Neuronal stem cell (in vitro differentiated cells): ENCODE data around the gene APAF1.
A peak's percentile ranks its signal among the peaks of the same experiment; 100 is the strongest.

Experiments used
- DNase-seq: peaks from one replicate; pipeline ENCODE4 v3.0.0-alpha.2; 2013; ENCODE audit warnings: low spot score
- H2AFZ ChIP-seq: one replicate; pipeline ENCODE4 v1.6.1; 2013; ENCODE audit warnings: mild to moderate bottlenecking, low read length, inconsistent platforms
- H2AK5ac ChIP-seq: 2 replicates; pipeline ENCODE4 v1.6.1; 2013; ENCODE audit warnings: low read depth, mild to moderate bottlenecking, inconsistent platforms, low read length, moderate library complexity, mixed read lengths
- H2BK120ac ChIP-seq: 2 replicates; pipeline ENCODE4 v1.6.1; 2013; ENCODE audit warnings: low read depth, mild to moderate bottlenecking, inconsistent platforms, low read length, moderate library complexity, mixed read lengths
- H2BK12ac ChIP-seq: one replicate; pipeline ENCODE4 v1.6.1; 2013; ENCODE audit warnings: low read length, inconsistent platforms
- H2BK15ac ChIP-seq: 2 replicates; pipeline ENCODE4 v1.6.1; 2013; ENCODE audit warnings: mild to moderate bottlenecking, low read length, inconsistent platforms, mixed read lengths
- H2BK5ac ChIP-seq: one replicate; pipeline ENCODE4 v1.6.1; 2013; ENCODE audit warnings: inconsistent platforms, mild to moderate bottlenecking, low read length, moderate library complexity
- H3K14ac ChIP-seq: one replicate; pipeline ENCODE4 v1.6.1; 2013; ENCODE audit warnings: low read length, inconsistent platforms
- H3K18ac ChIP-seq: 2 replicates; pipeline ENCODE4 v1.6.1; 2013; ENCODE audit warnings: low read length, inconsistent platforms
- H3K23ac ChIP-seq: 2 replicates; pipeline ENCODE4 v1.6.1; 2013; ENCODE audit warnings: low read depth, mild to moderate bottlenecking, mixed read lengths, low read length, inconsistent platforms; ENCODE audit not compliant: poor library complexity
- H3K27ac ChIP-seq: replicated peaks from 3 replicates; pipeline ENCODE4 v1.5.1; 2013; ENCODE audit warnings: low read length, inconsistent platforms
- H3K27me3 ChIP-seq, 3 experiments: 2 replicates each; pipeline ENCODE4 v1.6.1; 2013; ENCODE audit warnings: low read length in 3 of 3, mild to moderate bottlenecking in 2 of 3, inconsistent platforms in 1 of 3, low read depth in 1 of 3, mixed read lengths in 1 of 3, moderate library complexity in 1 of 3; ENCODE audit not compliant: control insufficient read depth in 3 of 3, insufficient read depth in 3 of 3
- H3K36me3 ChIP-seq, 2 donors: replicated peaks in 1 of 2; 2 replicates each; pipeline ENCODE4 v1.6.1; 2013; ENCODE audit warnings: low read length in 2 of 2; ENCODE audit not compliant: control insufficient read depth in 2 of 2, insufficient read depth in 2 of 2
- H3K4ac ChIP-seq: 2 replicates; pipeline ENCODE4 v1.6.1; 2013; ENCODE audit warnings: inconsistent platforms, mild to moderate bottlenecking, low read length, moderate library complexity
- H3K4me1 ChIP-seq, 2 donors: 1 replicate in 1 of 2; 2 replicates in 1 of 2; pipeline ENCODE4 v1.6.1; 2013; ENCODE audit warnings: low read length in 2 of 2, low read depth in 1 of 2; ENCODE audit not compliant: control insufficient read depth in 2 of 2, insufficient read depth in 1 of 2
- H3K4me2 ChIP-seq: one replicate; pipeline ENCODE4 v1.6.1; 2013; ENCODE audit warnings: mild to moderate bottlenecking, low read length, inconsistent platforms; ENCODE audit not compliant: insufficient read depth, poor library complexity, severe bottlenecking
- H3K4me3 ChIP-seq, 2 donors: 2 replicates each; pipeline ENCODE4 v1.5.1; 2013; ENCODE audit warnings: low read length in 2 of 2, mild to moderate bottlenecking in 2 of 2, inconsistent platforms in 1 of 2, moderate library complexity in 1 of 2
- H3K79me1 ChIP-seq: one replicate; pipeline ENCODE4 v1.6.1; 2013; ENCODE audit warnings: low read depth, mild to moderate bottlenecking, inconsistent platforms, low read length, moderate library complexity
- H3K9ac ChIP-seq: one replicate; pipeline ENCODE4 v1.6.1; 2013; ENCODE audit warnings: mild to moderate bottlenecking, low read depth, low read length, inconsistent platforms; ENCODE audit not compliant: poor library complexity
- H3K9me3 ChIP-seq, 2 donors: replicated peaks in 1 of 2; 2 replicates each; pipeline versions ENCODE3 to v1.6.1; 2013; ENCODE audit warnings: low read length in 2 of 2, mild to moderate bottlenecking in 2 of 2, inconsistent platforms in 1 of 2, low read depth in 1 of 2, mixed read lengths in 1 of 2, moderate library complexity in 1 of 2; ENCODE audit not compliant: control insufficient read depth in 2 of 2, insufficient read depth in 1 of 2
- H4K8ac ChIP-seq: one replicate; pipeline ENCODE4 v1.6.1; 2013; ENCODE audit warnings: low read depth, mild to moderate bottlenecking, inconsistent platforms, low read length, moderate library complexity
- H4K91ac ChIP-seq: one replicate; pipeline ENCODE4 v1.6.1; 2013; ENCODE audit warnings: low read length, low read depth, mild to moderate bottlenecking, inconsistent platforms; ENCODE audit not compliant: poor library complexity
- WGBS, 2 donors: extraction: QIAGEN DNeasy Blood & Tissue Kit; methylation state at CpG; one replicate each; pipeline ENCODE4 v1.1.7; 2013; ENCODE audit warnings: missing lambda C conversion rate in 2 of 2, mixed read lengths in 1 of 2; ENCODE audit not compliant: insufficient read length in 2 of 2, insufficient replicate concordance in 1 of 2; ENCODE audit errors: extremely low coverage in 2 of 2; 5-methylcytosine and 5-hydroxymethylcytosine counted together

APAF1 gene

DNA sequence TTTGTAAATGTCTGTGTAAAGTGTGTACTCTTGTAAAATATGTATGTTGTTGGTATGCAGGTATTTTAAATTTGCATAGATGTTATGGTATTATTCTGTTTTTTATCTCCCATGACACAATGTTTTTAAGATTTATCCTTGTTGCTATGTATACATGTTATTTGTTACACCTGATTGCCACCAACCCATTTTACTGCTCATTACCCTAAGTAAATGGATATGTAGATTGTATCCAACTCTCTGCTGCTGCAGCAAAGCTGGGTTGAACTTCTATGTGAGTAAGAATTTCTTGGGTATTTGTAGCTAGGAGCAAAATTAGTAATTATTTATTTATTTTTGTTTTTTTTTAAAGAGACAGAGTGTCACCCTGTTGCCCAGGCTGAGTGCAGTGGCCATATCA lies 6.2 kb downstream of the APAF1 start:
- no peak overlapping the region for H4K91ac ChIP-seq
- no peak overlapping the region for H2AK5ac ChIP-seq
- H3K14ac ChIP-seq = no peak overlapping the region
- no peak overlapping the region for H4K8ac ChIP-seq
- DNase-seq = no peak
- no peak overlapping the region for H3K4ac ChIP-seq
- no peak overlapping the region for H3K23ac ChIP-seq
- H3K27ac ChIP-seq = no peak overlapping the region
- H2BK12ac ChIP-seq = no peak overlapping the region
- H3K9me3 ChIP-seq = no peaks in the 10 kb centered on the region
- no peak overlapping the region for H2BK5ac ChIP-seq
- peaks cover 1% of the 10 kb centered on the region for H3K79me1 ChIP-seq
- no peak overlapping the region for H3K4me2 ChIP-seq
- no peak overlapping the region for H2BK120ac ChIP-seq
- H2BK15ac ChIP-seq = no peak overlapping the region
- H3K9ac ChIP-seq = no peak overlapping the region
- no peak overlapping the region for H2AFZ ChIP-seq
- peaks cover 6 to 78% of the 10 kb centered on the region in 2 donors for H3K36me3 ChIP-seq
- H3K18ac ChIP-seq = no peak overlapping the region
- H3K4me3 ChIP-seq = no peak overlapping the region
- H3K4me1 ChIP-seq = no peaks in the 10 kb centered on the region
- no peaks in the 10 kb centered on the region for H3K27me3 ChIP-seq

DNA sequence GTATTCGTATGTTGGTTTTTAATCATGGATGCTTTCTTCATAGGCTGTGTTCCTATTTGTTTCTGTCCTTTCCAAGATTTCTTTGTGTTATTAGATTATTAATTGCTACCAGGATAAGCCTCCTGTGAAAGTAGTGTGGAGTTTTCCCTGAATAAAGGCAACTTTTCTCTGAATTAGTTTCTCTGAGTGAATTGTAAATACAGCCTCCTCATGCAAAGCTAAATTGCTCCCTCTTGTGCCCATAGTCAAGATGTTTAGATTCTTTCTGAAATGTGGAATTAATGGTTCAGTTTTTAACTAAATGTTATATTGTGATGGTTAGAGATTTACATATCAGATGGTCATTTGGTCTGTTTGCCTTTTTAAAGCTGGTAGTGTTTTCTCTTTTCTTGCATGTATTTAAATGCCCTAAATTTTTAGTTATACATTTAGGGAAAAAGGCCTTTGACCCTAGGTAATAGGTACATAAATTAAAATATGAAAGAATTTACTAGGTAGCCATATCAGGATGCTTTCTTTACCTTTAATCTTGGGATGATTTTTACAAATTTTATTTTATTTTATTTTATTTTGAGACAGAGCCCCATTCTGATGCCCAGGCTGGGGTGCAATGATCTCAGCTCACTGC lies 8.9 kb downstream of the APAF1 start:
- H3K4me1 ChIP-seq = no peaks in the 10 kb centered on the region
- no peak overlapping the region for H3K14ac ChIP-seq
- no peak overlapping the region for H3K4ac ChIP-seq
- no peak overlapping the region for H2BK12ac ChIP-seq
- H3K9me3 ChIP-seq = no peaks in the 10 kb centered on the region
- no peak overlapping the region for H2BK120ac ChIP-seq
- no peak overlapping the region for H3K4me2 ChIP-seq
- H3K27ac ChIP-seq = no peak overlapping the region
- DNase-seq = peak; percentile 11
- no peak overlapping the region for H3K9ac ChIP-seq
- H2BK15ac ChIP-seq = no peak overlapping the region
- H3K18ac ChIP-seq = no peak overlapping the region
- no peak overlapping the region for H3K4me3 ChIP-seq
- H3K23ac ChIP-seq = no peak overlapping the region
- no peak overlapping the region for H4K8ac ChIP-seq
- H2AK5ac ChIP-seq = no peak overlapping the region
- H3K79me1 ChIP-seq = peaks cover 1% of the 10 kb centered on the region
- H2AFZ ChIP-seq = no peak overlapping the region
- no peaks in the 10 kb centered on the region for H3K27me3 ChIP-seq
- WGBS, 2 donors = no CpG with 5 or more reads among the region's 1 CpG
- H3K36me3 ChIP-seq = peaks cover 8 to 86% of the 10 kb centered on the region in 2 donors
- no peak overlapping the region for H2BK5ac ChIP-seq
- H4K91ac ChIP-seq = no peak overlapping the region

GRCh38 chr12:98656289-98657101 lies 11.4 kb downstream of the APAF1 start:
- H2BK15ac ChIP-seq = no peak overlapping the region
- peaks cover 1% of the 10 kb centered on the region for H3K79me1 ChIP-seq
- H3K27ac ChIP-seq = no peak overlapping the region
- H3K23ac ChIP-seq = no peak overlapping the region
- no peak overlapping the region for H2BK5ac ChIP-seq
- DNase-seq = no peak
- H3K4me3 ChIP-seq = no peak overlapping the region
- no peak overlapping the region for H2BK12ac ChIP-seq
- H4K8ac ChIP-seq = no peak overlapping the region
- WGBS, 2 donors = no CpG with 5 or more reads among the region's 6 CpGs
- no peak overlapping the region for H2BK120ac ChIP-seq
- peaks cover 7 to 86% of the 10 kb centered on the region in 2 donors for H3K36me3 ChIP-seq
- no peak overlapping the region for H3K4ac ChIP-seq
- H2AFZ ChIP-seq = no peak overlapping the region
- H2AK5ac ChIP-seq = no peak overlapping the region
- no peak overlapping the region for H4K91ac ChIP-seq
- H3K14ac ChIP-seq = no peak overlapping the region
- no peaks in the 10 kb centered on the region for H3K9me3 ChIP-seq
- H3K9ac ChIP-seq = no peak overlapping the region
- H3K18ac ChIP-seq = no peak overlapping the region
- no peaks in the 10 kb centered on the region for H3K4me1 ChIP-seq
- no peaks in the 10 kb centered on the region for H3K27me3 ChIP-seq
- H3K4me2 ChIP-seq = no peak overlapping the region

DNA sequence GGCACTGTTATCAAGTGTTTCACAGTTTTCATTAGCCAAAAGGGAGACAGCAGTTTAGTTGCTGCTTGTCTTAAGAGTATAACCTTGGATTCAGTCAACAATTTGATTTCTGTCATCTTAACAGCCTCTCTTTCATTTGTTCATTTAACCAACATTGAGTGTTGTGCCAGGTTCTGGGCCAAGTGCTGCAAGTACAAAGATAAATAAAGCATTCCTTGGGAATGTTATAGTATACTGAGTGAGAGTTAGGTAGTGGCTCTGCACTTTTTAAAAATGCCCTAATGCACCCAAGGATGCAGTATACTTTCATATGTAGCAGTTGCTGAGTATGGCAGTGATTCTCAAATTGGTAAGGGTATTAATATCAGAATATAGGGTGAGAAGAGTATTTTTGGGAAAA lies 15.4 kb downstream of the APAF1 start:
- Histone ChIP-seq H3K4me3 (no peak overlapping the region), H3K4ac (no peak overlapping the region), H3K79me1 (no peaks in the 10 kb centered on the region), H3K36me3 (peaks cover 13 to 97% of the 10 kb centered on the region in 2 donors), H3K27ac (no peak overlapping the region), H3K4me1 (no peaks in the 10 kb centered on the region), H2BK120ac (no peak overlapping the region), H2AK5ac (no peak overlapping the region), H3K9me3 (no peaks in the 10 kb centered on the region), H3K4me2 (no peak overlapping the region), H3K9ac (no peak overlapping the region), H3K27me3 (no peaks in the 10 kb centered on the region), H2BK15ac (no peak overlapping the region), H3K23ac (no peak overlapping the region), H4K8ac (no peak overlapping the region), H4K91ac (no peak overlapping the region), H2BK12ac (no peak overlapping the region), H3K18ac (no peak overlapping the region), H2BK5ac (no peak overlapping the region), H3K14ac (no peak overlapping the region), H2AFZ (no peak overlapping the region)
- no peak for DNase-seq
